Kidney (tissue), 14 donors: ENCODE results near the gene SP140L. TPM values are rescaled to one million over a fixed set of nuclear protein-coding genes. Genes with fewer than 3 reads are reported as not detected.
"Not testable (repeated sequence)": the region's sequence is repeated elsewhere in the genome, so short reads cannot be mapped to it uniquely, and the experiment has no call there.

Experiments used
- DNase-seq, 5 donors: peaks; one replicate each; pipeline ENCODE4 v3.0.0-alpha.2; 2013 to 2020
- FAIRE-seq: peaks from 2 replicates; lab custom pipeline; 2012; peaks lifted over from hg19 to GRCh38; lab: Jason Lieb, UNC
- H3K27ac ChIP-seq, 2 donors: one replicate each; pipeline ENCODE4 v1.7.0; 2013; ENCODE audit warnings: low read depth in 2 of 2, low read length in 2 of 2, inconsistent platforms in 1 of 2
- H3K27me3 ChIP-seq: one replicate; pipeline ENCODE4 v1.7.1; 2013; ENCODE audit warnings: low read length, inconsistent platforms; ENCODE audit not compliant: control insufficient read depth, insufficient read depth
- H3K36me3 ChIP-seq, 3 donors: one replicate each; pipeline versions ENCODE4 v1.7.0 to v1.7.1; 2013; ENCODE audit warnings: low read length in 3 of 3, control low read depth in 1 of 3, inconsistent platforms in 1 of 3; ENCODE audit not compliant: insufficient read depth in 3 of 3, control insufficient read depth in 2 of 3
- H3K4me1 ChIP-seq, 3 donors: one replicate each; pipeline versions ENCODE4 v1.7.0 to v1.7.1; 2013; ENCODE audit warnings: low read length in 3 of 3, inconsistent platforms in 1 of 3, low read depth in 1 of 3; ENCODE audit not compliant: control insufficient read depth in 2 of 3, insufficient read depth in 2 of 3
- H3K4me3 ChIP-seq, 3 donors: one replicate each; pipeline versions ENCODE4 v1.7.0 to v1.8.1; 2013; ENCODE audit warnings: low read length in 3 of 3, control low read depth in 1 of 3, inconsistent platforms in 1 of 3
- H3K9ac ChIP-seq, 3 donors: one replicate each; pipeline versions ENCODE4 v1.7.0 to v1.7.1; 2013; ENCODE audit warnings: low read length in 3 of 3, control low read depth in 1 of 3, inconsistent platforms in 1 of 3
- H3K9me3 ChIP-seq, 3 donors: one replicate each; pipeline versions ENCODE4 v1.7.0 to v1.7.1; 2013; ENCODE audit warnings: low read length in 3 of 3, control low read depth in 1 of 3, inconsistent platforms in 1 of 3; ENCODE audit not compliant: control insufficient read depth in 2 of 3, insufficient read depth in 1 of 3
- CTCF ChIP-seq: IDR thresholded peaks from 3 replicates; pipeline ENCODE4 v1.5.1; 2012; ENCODE audit warnings: mild to moderate bottlenecking, moderate library complexity, borderline replicate concordance; ENCODE audit not compliant: insufficient read depth; ENCODE audit errors: extremely low read depth
- intact Hi-C: fragments of 100-400 bp; cut with DNase I; formaldehyde crosslinking; loops from one replicate; pipeline ENCODE4 v1.11.1; 2022
- polyA plus RNA-seq: library from polyadenylated mRNA; stranded (reverse); fragments of 350-450 nt; fragmentation: Illumina TruSeq; extraction: RNeasy Lipid Tissue Mini Kit (QIAGEN cat#74804); gene quantifications from one replicate; pipeline ENCODE4 v1.2.3, GENCODE V29; 2014; ENCODE audit warnings: low read depth, low replicate concordance; ENCODE audit not compliant: insufficient read depth
- total RNA-seq: library from RNA; stranded (reverse); fragmentation: NEBNext Ultra II Directional; extraction: Animal tissue kit (Norgen Biotek cat#: 25700); gene quantifications from one replicate; pipeline ENCODE4 v1.2.1, GENCODE V29; 2021
- donor health status: control.
- donor health status: control.
- donor health status: control.
- donor health status: control.
- donor health status: control.
- donor health status: DM: yes; HTN: yes; CAD: no.
- donor health status: Normal renal cell carcinoma (clear cell type).

SP140L gene
- total and polyA plus RNA-seq, 2 donors from 2014 or later: 4.6 to 23.8 TPM

- Histone ChIP-seq H3K9me3 (peaks cover 0 to 3% (median 0%) of the 10 kb centered on the region in 3 donors), H3K36me3 (no peaks in the 10 kb centered on the region), H3K27me3 (no peaks in the 10 kb centered on the region), H3K4me1 (no peaks in the 10 kb centered on the region), H3K9ac (no peak overlapping the region), H3K27ac (no peak overlapping the region), H3K4me3 (no peak overlapping the region)
- FAIRE-seq (no peak), DNase-seq (no peak)
- intact Hi-C loops: no loop called here
- TF ChIP-seq CTCF: no peak
These were observed 73.0 kb downstream of the SP140L start for GRCh38 chr2:230400041-230400440.

- no peak for TF ChIP-seq CTCF
- no peak for DNase-seq
- Histone ChIP-seq H3K9me3 (peaks cover 0 to 3% (median 0%) of the 10 kb centered on the region in 3 donors), H3K27me3 (no peaks in the 10 kb centered on the region), H3K27ac (no peak overlapping the region), H3K9ac (no peak overlapping the region), H3K4me3 (no peak overlapping the region), H3K36me3 (no peaks in the 10 kb centered on the region), H3K4me1 (no peaks in the 10 kb centered on the region)
- intact Hi-C loops: no loop called here
- no peak for FAIRE-seq
These were observed 73.5 kb downstream of the SP140L start for GRCh38 chr2:230400454-230400853.

GRCh38 chr2:230401026-230401425 lies 74.0 kb downstream of the SP140L start:
- H3K4me1 ChIP-seq, H3K27me3 ChIP-seq, H3K36me3 ChIP-seq, DNase-seq, H3K9me3 ChIP-seq, H3K4me3 ChIP-seq, intact Hi-C loops, H3K9ac ChIP-seq, FAIRE-seq, H3K27ac ChIP-seq: not testable (repeated sequence)

GRCh38 chr2:230403746-230404145 lies 76.8 kb downstream of the SP140L start:
- intact Hi-C loops: no loop called here
- Histone ChIP-seq H3K9me3 (no peaks in the 10 kb centered on the region), H3K27ac (no peak overlapping the region), H3K27me3 (no peaks in the 10 kb centered on the region), H3K4me1 (peaks cover 0 to 4% (median 3%) of the 10 kb centered on the region in 3 donors), H3K4me3 (no peak overlapping the region), H3K36me3 (no peaks in the 10 kb centered on the region), H3K9ac (no peak overlapping the region)
- no peak for DNase-seq
- TF ChIP-seq CTCF: no peak
- no peak for FAIRE-seq
